ENCODE measurements around the gene SCD.
A peak's percentile ranks its signal among the peaks of the same experiment; 100 is the strongest.
"Not testable (repeated sequence)": the region's sequence is repeated elsewhere in the genome, so short reads cannot be mapped to it uniquely, and the experiment has no call there.

SCD gene

DNA sequence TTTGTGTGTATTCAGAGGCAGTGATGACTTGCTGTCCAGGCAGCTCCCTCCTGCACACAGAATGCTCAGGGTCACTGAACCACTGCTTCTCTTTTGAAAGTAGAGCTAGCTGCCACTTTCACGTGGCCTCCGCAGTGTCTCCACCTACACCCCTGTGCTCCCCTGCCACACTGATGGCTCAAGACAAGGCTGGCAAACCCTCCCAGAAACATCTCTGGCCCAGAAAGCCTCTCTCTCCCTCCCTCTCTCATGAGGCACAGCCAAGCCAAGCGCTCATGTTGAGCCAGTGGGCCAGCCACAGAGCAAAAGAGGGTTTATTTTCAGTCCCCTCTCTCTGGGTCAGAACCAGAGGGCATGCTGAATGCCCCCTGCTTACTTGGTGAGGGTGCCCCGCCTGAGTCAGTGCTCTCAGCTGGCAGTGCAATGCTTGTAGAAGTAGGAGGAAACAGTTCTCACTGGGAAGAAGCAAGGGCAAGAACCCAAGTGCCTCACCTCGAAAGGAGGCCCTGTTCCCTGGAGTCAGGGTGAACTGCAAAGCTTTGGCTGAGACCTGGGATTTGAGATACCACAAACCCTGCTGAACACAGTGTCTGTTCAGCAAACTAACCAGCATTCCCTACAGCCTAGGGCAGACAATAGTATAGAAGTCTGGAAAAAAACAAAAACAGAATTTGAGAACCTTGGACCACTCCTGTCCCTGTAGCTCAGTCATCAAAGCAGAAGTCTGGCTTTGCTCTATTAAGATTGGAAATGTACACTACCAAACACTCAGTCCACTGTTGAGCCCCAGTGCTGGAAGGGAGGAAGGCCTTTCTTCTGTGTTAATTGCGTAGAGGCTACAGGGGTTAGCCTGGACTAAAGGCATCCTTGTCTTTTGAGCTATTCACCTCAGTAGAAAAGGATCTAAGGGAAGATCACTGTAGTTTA is 15.8 kb downstream of the SCD start:
- no peak for DNase-seq

DNA sequence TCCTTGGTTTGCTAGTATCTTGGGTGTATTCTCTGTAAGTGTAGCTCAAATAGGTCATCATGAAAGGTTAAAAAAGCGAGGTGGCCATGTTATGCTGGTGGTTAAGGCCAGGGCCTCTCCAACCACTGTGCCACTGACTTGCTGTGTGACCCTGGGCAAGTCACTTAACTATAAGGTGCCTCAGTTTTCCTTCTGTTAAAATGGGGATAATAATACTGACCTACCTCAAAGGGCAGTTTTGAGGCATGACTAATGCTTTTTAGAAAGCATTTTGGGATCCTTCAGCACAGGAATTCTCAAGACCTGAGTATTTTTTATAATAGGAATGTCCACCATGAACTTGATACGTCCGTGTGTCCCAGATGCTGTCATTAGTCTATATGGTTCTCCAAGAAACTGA is 17.1 kb downstream of the SCD start:
- no peak for DNase-seq

DNA sequence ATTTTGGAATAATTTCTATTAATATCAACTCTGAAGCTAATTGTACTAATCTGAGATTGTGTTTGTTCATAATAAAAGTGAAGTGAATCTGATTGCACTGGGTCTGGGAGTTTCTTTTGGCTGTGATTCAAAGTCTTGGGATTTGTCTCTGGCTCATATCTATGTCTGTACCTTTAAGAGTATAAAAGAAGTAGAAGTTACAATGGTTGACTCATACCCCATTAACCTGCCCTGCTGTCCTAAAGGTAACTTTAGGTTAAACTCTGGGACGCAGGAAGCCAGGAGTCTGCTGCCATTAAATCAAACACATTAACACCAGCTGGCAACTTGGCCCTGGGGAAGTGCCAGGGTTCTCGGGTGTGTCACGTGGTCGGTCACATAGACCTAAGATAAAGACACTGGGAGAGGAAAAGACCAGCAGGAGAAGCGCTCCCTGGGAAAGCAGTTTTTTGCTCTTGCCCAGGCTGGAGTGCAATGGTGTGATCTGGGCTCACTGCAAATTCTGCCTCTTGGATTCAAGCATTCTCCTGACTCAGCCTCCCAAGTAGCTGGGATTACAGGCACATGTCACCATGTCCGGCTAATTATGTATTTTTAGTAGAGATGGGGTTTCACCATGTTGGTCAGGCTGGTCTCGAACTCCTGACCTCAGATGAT is 17.8 kb downstream of the SCD start:
- DNase-seq: no peak

DNA sequence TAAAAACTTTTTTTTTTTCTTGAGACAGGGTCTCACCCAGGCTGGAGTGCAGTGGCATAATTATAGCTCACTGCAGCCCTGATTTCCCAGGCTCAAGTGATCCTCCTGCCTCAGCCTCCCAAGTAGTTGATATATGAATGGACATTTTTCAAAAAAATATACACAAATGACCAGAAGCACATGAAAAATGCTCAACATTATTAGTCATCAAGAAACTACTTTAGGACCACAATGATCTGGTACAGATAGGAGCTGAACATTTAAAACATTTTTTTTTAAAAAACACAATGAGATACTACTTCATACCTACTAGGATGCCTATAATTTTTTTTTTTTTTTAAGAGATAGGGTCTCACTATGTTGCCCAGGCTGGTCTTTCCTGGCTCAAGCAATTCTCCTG is 21.7 kb downstream of the SCD start:
- DNase-seq: no peak

DNA sequence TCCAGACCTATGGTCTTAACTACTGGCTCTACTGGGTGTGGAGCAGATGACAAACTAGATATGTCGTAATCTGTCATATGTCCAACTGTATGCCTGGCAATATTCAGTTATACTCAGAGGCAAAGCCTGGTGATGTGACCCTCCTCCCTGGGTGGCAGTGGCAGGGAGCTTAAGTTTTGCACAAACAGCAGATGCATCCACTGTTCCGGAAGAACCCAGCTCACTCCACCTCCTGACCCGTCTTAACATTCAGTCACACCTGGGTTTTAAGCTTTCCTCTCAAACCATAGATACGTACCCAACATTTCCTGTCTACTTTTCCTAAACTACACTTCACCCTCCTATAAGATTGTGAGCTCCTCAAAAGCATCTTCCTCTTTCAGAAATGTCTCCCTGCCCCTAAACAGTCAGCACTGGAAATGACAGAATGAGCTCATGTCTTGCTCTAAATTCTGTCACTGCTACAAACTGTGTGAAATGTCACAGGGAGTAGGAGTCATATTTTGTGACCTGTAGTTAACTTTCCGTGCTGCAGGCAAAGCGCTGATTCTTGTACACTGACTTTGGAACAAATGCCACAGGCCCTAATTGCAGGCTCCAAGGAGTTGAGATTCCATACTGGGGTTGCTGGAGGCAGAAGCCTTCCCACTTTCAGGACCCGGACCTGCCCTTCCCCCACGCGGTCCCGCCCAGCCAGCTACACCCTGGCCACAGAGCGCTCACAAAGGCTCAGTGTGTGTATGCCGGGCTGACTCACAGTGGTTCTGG is 23.9 kb downstream of the SCD start:
- DNase-seq: peak; percentile 67

DNA sequence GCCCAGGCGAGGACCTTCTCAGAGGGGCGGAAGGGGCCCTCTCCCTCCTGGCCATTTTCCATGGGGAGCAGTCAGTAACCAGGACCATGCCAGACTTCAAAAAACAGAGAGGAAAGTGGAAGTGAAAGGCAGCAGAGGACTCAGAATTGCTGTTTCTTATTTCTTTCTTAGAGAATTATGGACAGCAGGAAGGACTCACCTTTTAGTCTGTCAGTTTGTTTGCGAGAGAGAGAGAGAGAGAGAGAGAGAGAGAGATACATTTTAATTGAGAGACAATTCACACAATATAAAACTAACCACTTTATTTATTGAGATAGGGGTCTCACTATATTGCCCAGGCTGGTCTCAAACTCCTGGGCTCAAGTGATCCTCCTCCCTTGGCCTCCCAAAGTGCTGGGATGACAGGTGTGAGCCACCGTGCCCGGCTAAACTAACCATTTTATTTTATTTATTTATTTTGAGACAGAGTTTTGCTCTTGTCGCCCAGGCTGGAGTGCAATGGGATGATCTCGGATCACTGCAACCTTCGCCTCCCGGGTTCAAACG is 24.5 kb downstream of the SCD start:
- DNase-seq: no peak

DNA sequence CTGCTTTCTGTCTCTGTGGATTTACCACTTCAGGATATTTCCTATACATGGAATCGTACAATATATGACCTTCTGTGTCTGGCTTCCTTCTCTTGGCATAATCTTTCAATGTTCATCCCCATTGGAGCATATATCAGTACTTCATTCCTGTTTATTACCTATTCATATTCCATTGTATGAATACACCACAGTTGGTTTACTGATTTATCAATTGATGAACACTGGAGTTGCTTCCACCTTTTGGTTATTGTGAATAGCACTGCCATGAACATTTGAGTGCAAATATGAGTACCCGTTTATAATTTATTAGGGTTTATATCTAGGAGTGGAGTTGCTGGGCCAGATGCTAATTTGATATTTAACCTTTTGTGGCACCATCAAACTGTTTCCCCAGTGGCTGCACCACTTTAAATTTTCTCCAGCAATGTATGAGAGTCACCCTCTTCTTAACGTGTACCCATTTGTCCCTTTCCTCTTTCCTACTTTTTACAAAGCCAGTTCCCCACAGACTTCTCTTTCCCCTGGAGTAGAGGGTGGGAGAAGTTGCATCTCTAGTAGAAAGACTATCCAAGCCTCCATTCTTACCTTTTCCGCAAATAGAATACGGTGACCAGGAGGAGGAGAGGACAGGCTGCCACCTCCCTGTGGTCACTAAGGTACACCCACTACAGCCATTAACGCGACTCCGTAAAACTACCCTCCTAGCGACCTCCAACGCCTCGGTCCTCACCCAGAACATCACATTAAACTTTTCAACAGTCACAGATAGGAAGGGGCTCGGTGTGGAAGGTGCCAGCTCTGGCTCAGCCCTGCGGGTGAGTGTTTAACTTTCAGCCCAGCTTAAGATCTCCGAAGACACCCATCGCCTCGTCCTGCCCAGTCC is 25.6 kb downstream of the SCD start:
- DNase-seq: no peak

DNA sequence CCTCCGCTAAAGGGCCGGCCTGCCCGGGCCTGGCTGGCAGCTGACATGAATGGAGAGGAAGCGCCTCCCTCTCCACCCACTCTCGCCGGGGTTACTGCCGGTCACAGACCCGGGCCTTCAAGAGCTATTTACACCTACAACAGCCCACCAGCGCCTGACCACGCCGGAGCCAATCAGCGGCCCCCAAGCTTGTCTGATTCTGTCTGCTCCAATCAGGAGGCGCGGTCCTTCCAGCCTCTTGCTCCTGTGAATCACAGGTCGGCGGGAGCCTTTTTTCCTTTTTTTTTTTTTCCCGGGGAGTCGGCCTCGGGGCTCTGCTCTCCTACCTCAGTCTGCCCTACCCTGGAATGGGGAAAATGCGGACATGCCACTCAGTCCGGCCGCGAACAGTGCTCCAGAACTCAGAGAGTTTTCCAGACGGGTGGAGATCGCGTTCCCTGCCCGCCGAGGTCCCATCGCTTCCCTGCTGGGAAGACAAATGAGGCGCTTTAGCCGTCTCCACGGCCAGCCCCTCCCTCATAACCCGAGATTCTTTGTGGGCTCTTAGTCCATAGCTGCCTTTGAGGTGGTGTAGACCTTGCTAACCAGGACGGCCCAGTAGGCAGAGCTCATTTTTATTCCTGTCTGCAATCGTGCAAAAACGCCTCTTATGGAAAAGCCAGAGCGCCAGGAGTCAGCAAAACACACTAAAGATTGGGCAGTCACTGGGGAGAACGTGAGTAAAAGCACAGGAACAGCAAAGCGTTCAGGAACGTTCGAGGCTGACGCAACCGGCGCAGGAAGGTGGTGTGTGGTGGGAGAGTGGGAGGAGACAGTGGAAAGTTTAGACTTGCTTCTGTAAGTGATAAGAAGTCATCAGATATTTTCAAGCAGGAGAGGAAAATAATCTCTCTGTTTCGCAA is 26.5 kb downstream of the SCD start:
- peak; percentile 91 for DNase-seq

DNA sequence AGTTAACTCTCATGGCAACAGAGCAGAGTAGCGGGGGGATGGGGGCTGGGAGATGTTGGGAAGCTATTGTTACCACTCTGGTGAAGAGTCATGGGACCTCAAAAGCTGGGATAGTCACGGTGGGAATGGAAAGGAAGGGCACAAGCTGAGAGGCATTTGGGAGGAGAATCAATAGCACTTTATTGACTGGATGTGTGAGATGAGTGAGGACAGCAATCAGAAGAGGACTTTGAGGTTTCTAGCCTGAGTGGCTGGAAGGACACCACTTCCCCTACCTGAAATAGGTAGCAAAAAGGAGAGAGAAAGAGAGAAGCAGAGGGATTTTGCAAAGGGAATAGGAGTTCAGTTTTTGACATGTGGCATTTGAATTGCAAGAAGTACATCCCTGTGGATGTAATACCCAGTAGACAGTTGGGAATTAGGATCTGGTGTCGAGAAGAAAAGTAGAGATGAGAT is 27.2 kb downstream of the SCD start:
- no peak for DNase-seq

DNA sequence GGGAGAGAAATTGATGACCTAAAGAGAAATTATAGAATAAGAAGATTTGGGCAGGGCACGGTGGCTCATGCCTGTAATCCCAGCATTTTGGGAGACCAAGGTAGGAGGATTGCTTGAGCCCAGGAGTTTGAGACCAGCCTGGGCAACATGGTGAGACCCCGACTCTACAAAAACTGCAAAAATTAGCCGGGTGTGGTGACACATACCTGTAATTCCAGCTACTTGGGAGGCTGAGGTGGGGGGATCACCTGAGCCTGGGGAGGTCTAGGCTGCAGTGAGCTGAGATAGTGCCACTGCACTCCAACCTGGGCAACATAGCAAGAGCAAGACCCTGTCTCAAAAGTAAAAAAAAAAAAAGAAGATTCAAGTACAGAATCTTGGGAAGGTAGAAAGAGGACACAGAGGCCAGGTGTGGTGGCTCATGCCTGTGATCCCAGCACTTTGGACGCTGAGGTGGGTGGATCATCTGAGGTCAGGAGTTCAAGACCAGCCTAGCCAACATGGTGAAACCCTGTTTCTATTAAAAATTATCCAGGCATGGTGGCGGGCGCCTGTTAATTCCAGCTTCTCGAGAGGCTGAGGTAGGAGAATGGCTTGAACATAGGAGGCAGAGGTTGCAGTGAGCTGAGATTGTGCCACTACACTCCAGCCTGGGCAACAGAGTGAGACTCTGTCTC is 27.8 kb downstream of the SCD start:
- not testable (repeated sequence) for DNase-seq

DNA sequence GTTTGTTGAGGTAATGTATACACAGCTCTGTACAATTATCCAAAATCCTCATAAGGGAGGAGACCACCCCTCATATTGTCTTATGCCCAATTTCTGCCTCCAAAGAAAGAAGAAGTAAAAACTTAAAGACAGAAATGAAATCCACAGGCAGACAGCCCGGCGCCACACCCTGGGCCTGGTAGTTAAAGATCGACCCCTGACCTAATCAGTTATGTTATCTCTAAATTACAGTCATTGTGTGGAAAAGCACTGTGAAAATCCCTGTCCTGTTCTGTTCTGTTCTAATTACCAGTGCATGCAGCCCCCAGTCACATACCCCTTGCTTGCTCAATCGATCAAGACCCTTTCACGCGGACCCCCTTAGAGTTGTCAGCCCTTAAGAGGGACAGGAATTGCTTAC is 29.6 kb downstream of the SCD start:
- DNase-seq: not testable (repeated sequence)

DNA sequence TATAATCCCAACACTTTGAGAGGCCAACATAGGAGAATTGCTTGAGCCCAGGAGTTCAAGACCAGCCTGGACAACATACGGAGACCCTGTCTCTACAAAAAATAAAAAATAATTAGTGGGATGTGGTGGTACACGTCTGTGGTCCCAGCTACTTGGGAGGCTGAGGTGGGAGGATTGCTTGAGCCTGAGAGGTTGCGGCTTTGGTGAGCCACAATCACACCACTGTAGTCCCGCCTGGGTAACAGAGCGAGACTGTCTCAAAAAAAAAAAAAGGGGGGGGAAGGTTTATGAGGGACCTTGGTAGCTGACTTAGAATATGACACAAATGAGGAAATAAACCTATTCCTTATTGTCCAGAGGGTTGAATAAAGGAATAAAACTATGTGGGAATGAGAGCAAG is 30.8 kb downstream of the SCD start:
- no peak for DNase-seq

DNA sequence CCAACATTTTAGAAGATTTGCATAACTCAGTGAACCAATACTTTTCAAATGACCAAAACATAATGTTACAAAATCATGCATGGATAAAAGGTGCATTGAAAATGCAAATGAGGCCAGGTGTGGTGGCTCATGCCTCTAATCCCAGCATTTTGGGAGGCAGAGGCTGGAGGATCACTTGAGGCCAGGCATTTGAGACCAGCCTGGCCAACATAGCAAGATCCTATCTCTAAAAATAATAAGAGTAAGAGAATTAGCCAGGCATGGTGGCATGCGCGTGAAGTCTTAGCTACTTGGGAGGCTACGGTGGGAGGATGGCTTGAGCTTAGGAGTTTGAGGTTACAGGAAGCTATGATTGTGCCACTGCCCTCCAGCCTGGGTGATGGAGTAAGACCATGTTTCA is 33.4 kb downstream of the SCD start:
- no peak for DNase-seq

DNA sequence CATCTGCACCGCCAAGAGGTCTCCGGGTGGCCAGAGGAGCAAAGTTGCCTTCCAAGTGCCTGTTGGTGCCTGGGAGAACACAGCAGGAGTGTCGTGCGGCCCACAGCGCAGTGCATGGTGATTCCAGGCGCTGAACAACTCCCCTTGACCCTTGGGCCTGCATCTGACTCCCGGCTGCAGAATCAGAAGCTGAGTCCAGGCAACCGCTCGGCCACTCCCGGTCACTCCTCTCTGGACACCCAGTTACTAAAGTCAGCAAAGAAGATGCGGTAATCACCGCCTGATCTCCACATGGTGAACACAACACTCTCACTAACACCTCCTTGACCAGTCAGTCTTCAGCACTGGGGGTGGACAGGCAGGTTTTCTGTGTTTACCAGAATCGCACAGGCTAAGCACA is 35.5 kb downstream of the SCD start:
- no peak for DNase-seq

DNA sequence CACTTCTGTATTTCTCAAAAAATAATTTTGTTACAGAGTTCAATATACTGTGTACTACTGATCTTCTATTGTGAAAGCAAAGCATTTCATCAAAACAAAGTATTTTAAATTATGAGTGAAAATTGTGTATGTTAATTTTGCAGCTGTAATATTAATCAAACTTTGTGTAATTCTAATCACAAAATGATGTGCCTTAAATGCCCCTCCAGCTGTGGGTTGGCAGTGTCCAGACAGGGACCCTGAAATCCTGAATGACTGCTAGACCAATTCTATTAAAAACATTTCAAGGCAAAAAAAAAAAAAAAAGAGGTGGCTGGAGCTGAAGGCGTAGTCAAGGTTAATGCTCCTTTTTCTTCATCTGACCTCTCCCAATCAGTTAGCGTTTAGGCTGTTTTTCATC is 36.2 kb downstream of the SCD start:
- no peak for DNase-seq

DNA sequence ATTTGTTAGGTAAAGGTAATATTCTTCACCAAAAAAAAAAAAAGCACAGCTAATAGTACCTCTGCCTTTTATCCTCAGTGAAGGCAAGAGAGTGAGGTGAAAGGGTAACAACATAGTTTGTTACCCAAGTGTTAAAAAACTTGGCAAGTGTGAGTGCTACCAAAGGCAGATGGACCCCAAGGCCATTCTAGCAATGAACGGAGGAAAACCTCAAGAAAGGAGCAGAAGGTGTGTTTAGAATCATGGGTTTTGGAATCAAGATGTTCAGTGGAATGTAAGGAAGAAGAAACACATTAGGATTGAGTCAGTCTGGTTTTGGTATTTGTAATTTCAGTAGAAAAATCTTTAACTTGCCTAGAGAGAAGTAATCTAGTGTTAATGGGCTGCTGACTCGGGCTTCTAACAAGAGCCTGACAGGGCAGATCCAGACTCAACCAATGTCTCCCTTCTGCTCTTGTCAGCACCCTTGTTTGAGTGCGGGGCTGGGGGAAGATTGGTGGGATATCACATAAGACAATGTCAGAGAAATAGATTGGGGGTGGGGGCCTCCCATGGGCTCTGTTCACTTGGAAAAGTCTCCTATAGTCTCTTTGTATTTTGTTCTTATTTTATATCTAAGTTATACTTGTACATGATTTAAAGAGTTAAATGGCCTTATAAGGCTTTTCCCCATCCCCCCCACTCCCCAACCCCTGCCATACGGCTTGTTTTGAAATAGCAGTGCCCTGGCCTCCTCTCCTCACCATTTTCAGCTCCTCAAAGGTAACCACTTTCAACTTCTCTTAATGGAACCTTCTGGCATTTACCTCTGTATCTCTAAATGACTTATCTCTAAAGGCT is 44.4 kb downstream of the SCD start:
- no peak for DNase-seq

DNA sequence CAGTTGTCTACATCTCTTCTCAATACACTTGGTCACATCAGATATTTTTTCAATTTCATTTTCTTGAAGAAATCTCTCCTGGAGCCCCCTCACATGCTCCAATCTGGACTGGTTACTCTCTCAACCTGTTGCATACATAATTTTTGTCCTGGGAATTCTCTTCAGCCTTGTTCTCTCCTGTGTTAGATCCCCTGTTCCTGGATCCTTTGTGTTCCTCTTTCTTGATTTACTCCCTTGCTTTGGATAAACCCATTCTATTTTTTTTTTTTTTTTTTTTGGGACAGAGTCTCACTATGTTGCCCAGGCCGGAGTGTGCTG is 45.6 kb downstream of the SCD start:
- DNase-seq: no peak

DNA sequence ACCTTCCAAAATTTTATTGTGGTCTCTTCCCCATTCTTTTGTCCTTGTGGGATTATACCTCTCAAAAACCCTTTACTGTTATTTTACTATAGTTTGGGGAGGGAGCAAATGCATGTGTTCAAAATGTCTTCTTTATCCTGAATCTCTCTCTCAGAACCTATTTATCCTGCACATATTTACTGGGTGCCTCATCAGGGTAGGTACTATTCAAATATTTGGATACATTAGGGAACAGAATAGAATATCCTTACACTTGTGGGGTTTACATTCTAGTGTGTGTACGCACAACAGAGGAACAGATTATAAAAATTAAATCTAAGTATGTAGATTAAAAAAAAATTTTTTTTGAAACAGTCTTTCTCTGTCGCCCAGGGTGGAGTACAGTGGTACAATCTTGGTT is 48.6 kb downstream of the SCD start:
- no peak for DNase-seq

DNA sequence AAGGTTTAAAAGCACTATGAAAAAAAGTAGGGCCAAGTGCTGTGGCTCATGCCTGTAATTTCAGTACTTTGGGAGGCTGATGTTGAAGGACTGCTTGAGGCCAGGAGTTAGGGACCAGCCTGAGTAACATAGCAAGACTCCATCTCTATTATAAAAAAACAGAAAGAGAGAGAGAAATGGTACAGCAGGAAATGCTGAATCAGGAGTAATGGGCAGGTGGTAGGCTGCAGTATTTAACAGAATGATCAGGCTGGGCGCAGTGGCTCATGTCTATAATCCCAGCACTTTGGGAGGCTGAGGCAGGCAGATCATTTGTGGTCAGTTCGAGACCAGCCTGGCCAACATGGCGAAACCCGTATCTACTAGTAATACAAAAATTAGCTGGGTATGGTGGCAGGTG is 49.6 kb downstream of the SCD start:
- DNase-seq: no peak

Measured in GDM1 (cell line).